Rectal smooth muscle tissue (tissue), 1 donor: ENCODE results near the gene GM2A.

Experiments used
- H3K27ac ChIP-seq: one replicate; pipeline ENCODE4 v1.7.0; 2013; ENCODE audit warnings: low read depth, low read length, inconsistent platforms
- H3K27me3 ChIP-seq: one replicate; pipeline ENCODE4 v1.7.0; 2013; ENCODE audit warnings: low read length; ENCODE audit not compliant: control insufficient read depth, insufficient read depth
- H3K36me3 ChIP-seq: one replicate; pipeline ENCODE4 v1.7.0; 2013; ENCODE audit warnings: low read length; ENCODE audit not compliant: control insufficient read depth, insufficient read depth
- H3K4me1 ChIP-seq: one replicate; pipeline ENCODE4 v1.7.0; 2013; ENCODE audit warnings: low read length; ENCODE audit not compliant: control insufficient read depth, insufficient read depth
- H3K4me3 ChIP-seq: one replicate; pipeline ENCODE4 v1.7.0; 2013; ENCODE audit warnings: low read length
- H3K9ac ChIP-seq: one replicate; pipeline ENCODE4 v1.7.0; 2013; ENCODE audit warnings: low read length

The GM2A gene

DNA sequence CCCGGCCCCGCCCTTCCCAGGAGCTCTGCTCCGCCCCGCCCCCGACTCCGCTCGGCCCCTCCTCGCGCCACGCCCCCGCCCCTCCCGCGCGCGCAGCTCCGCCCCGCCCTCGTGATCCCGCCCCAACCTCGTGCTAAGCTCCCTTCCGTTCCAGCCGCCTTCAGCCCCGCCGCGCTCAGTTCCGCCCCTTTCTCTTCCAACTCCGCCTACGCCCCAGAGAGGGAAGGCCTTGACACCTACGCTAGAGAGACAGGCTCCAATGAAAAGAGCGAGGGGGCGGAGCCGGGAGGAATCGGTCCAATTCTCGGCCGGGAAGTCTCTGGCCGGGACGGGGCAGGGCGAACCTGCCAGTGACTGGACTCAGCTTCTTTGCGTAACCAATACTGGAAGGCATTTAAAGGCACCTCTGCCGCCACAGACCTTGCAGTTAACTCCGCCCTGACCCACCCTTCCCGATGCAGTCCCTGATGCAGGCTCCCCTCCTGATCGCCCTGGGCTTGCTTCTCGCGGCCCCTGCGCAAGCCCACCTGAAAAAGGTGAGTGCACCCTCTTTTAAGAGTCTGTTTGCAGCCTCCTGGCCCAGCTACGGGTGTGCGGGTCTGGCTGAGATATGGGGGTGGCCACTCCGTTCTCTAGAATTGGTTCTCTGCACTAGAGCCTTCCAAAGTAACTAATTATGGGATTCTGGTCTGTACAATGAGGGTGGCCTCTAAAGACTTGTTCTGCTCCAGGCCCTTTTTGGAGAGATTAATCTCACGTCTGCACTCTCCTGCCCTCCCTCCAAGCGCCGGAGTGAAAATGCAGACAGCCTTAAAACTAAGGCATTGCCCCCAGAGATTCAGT is at the start of gene GM2A:
GM2A (plus strand) TSS at position 424 of the 843 bp plus-strand sequence; CDS start at position 456, 32 bp downstream.
- peaks cover 9% of the 10 kb centered on the region for H3K4me1 ChIP-seq
- peak within 1 kb of the TSS; percentile 70 for H3K27ac ChIP-seq
- peak within 1 kb of the TSS; percentile 85 for H3K4me3 ChIP-seq
- H3K27me3 ChIP-seq, result no peaks in the 10 kb centered on the region
- H3K9ac ChIP-seq, result peak within 1 kb of the TSS; percentile 59
- H3K36me3 ChIP-seq, result no peaks in the 10 kb centered on the region

DNA sequence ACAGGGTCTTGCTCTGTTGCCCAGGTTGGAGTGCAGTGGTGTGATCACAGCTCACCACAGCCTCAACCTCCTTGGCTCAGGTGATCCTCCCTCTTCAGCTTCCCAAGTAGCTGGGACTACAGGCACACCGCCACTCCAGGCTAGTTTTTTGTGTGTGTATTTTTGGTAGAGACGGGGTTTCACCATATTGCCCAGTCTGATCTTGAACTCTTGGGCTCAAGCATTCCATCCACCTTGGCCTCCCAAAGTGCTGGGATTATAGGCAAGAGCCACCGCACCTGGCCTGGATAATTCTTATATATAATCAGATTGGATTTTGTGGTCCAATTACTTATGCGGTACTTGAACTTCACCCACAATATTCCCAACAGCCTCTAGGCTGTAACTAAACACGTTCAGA is 48.9 kb upstream of the GM2A start:
- H3K9ac ChIP-seq, result no peak overlapping the region
- no peak overlapping the region for H3K4me3 ChIP-seq
- H3K36me3 ChIP-seq, result peaks cover 3% of the 10 kb centered on the region
- H3K27me3 ChIP-seq, result no peaks in the 10 kb centered on the region
- H3K27ac ChIP-seq, result no peak overlapping the region
- H3K4me1 ChIP-seq, result peaks cover 11% of the 10 kb centered on the region

DNA sequence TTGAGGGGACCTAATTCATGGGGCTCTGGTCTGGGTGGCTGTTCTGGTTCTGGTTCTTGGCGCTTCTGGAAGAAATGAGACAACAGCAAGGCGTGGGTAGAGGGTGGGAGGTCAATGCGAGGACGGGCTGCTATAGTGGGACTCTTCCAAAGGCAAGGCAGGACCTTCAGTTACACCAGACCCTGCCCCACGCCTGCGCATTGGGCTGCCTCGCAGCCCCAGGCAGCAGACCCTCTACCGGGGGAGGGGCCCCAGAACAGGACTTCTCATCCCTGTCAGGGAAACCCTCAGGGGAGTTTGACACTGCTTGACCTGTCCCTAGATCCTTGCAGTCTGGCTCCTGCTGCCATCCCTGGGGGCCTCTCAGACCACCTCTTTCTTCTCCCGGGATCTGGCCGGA is 47.6 kb upstream of the GM2A start:
- Histone ChIP-seq H3K27me3 (no peaks in the 10 kb centered on the region), H3K27ac (no peak overlapping the region), H3K9ac (no peak overlapping the region), H3K4me3 (no peak overlapping the region), H3K4me1 (peaks cover 13% of the 10 kb centered on the region), H3K36me3 (peaks cover 2% of the 10 kb centered on the region)

DNA sequence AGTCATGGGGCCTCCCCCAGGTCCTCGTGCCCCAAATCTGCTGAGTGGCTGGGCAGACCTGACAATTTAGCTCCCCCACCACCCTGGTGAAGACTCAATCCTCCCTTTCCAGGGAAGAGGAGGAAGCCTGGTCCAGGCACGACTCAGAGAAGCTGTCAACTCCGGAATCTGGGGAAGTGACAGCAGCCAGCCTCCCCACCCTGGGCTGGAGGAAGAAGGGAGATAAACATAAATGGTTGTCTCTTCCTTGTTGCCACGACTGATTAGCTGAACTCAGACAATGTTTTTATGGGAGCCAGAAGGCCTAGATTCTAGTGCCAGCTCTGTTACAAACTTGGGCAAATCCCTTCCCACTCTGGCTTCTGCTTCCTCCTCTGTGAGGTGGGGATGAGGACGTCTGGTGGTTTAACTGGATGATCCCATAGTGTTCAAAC is 44.5 kb upstream of the GM2A start:
- peak overlapping the region; percentile 62 for H3K27ac ChIP-seq

DNA sequence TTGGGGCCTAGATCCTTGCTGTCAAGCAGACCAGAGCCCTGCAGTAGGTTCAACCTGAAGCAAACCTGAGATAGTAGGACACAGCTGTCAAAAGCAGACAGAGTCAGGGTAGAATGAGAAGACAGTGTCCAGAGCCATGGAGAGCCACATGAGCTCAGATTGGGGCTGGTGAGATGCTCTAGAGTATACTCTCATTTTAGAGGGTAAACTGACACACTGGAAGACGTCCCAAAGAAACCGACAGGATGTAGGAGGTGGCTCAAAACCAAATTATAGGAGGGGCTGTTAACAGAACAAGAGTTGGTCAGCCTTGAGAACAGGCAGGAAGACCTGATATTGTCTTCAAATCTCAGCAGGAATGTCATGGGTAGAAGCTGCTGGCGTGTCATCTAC is 40.6 kb upstream of the GM2A start:
- Histone ChIP-seq H3K27ac (no peak overlapping the region), H3K27me3 (no peaks in the 10 kb centered on the region), H3K36me3 (no peaks in the 10 kb centered on the region), H3K4me3 (no peak overlapping the region), H3K4me1 (peaks cover 33% of the 10 kb centered on the region), H3K9ac (no peak overlapping the region)

More for the DNA sequence above, 44.5 kb upstream of the GM2A start:
- Histone ChIP-seq H3K9ac (no peak overlapping the region), H3K36me3 (no peaks in the 10 kb centered on the region), H3K27me3 (no peaks in the 10 kb centered on the region), H3K4me3 (peak overlapping the region; percentile 2), H3K4me1 (peaks cover 12% of the 10 kb centered on the region)

DNA sequence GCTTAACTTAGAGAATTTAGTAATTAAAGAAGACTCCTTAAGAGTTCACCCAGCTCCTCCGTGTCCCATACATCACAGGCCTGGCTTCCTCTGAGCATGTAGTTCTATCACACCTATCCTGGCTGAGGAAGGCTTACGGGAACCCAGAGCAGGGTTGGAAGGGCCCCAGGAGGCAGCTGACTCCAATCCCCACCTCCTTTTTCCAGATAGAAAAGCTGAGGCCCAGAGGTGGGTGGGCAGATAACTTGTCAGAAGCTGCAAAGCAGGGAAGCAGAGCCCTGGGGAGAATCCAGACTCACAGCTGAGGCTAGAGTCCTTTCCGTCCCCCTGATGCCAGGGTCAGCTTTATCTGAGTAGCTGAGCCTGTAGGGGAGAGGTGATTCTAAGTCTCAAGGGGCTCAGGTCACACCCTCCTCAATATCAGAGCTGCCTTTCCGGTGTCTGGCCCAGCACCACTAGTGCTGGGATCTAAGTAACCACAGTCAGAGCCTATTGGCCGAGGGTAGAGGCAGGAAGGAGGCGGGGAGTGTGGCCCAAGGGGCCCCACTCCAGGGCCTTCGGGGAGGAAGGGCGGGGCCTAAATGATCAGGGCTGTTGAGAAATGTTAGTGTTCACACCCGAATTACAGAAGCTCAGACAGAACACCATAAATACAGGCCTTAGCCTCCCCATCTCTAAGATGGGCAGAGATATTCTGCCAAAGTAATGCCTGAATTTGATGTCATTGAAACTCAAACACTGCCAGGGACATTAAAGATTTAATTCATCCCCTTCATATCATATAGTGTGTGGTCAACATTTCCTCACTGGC is 39.0 kb upstream of the GM2A start:
- H3K27me3 ChIP-seq, result no peaks in the 10 kb centered on the region
- no peak overlapping the region for H3K9ac ChIP-seq
- H3K27ac ChIP-seq, result peak overlapping the region; percentile 62
- H3K4me3 ChIP-seq, result peak overlapping the region; percentile 35
- H3K36me3 ChIP-seq, result no peaks in the 10 kb centered on the region
- peaks cover 32% of the 10 kb centered on the region for H3K4me1 ChIP-seq

DNA sequence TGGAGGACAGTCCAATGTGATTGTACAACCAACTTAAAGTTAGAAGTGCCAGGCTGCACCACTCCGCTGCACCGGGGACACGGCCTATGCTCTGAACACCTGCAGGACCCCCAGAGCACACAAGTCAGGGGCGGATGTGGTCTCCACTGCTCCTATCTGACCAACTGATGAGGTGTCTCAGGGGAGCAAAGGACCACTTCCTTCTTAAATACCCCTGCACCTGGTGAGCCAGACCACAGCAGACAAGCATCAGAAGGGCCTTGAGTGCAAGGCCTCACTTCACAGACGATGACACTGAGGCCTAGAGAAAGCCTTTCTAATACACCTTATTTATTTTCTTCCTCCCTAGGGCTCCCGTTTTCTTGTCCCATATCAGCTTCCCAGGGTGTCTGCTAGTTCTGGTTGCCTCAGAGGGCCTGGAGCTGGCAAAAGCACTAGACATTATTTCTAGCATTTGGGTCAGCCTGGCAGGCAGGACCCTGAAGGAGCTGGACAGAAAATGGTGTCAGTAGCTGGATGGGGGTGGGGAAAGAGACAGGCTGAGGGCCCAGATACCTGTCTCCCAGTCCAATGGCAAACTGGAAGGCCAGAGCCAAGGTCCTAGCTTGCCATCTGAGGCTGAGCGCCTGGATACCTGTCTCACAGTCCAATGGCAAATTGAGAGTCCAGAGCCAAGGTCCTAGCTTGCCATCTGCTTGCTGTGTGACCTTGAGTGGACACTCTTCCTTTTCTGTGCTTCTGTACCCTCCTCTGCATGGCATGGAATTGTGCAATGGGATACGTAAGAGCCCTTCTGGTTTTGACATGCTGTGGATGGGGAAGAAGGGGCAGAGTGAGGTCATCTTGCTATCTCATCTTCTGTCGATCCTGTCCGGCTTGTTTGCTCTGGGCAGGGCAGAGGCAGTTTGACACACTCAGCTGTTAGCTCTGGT is 38.1 kb upstream of the GM2A start:
- H3K36me3 ChIP-seq, result no peaks in the 10 kb centered on the region
- H3K4me3 ChIP-seq, result peak overlapping the region; percentile 9
- H3K27me3 ChIP-seq, result no peaks in the 10 kb centered on the region
- peaks cover 30% of the 10 kb centered on the region for H3K4me1 ChIP-seq
- no peak overlapping the region for H3K9ac ChIP-seq
- H3K27ac ChIP-seq, result peak overlapping the region; percentile 62

DNA sequence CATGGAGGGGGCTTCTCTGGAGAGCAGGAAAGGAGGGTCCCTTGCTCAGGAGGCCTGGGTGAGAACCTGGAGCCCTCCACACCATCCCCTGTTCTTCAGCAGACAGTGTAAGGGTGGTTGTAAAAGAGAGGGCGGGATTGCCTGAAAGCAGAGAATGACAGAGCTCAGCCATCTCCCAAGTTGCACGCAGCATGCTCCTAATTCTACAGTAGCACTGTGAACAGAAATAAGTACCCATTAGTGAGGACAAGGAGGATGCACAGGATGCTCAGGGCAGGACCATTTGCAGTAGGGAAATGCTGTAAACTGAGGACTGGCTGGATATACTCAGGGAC is 37.5 kb upstream of the GM2A start:
- peaks cover 31% of the 10 kb centered on the region for H3K4me1 ChIP-seq
- H3K27me3 ChIP-seq, result no peaks in the 10 kb centered on the region
- H3K4me3 ChIP-seq, result no peak overlapping the region
- H3K36me3 ChIP-seq, result no peaks in the 10 kb centered on the region
- H3K9ac ChIP-seq, result no peak overlapping the region
- H3K27ac ChIP-seq, result peak overlapping the region; percentile 16

DNA sequence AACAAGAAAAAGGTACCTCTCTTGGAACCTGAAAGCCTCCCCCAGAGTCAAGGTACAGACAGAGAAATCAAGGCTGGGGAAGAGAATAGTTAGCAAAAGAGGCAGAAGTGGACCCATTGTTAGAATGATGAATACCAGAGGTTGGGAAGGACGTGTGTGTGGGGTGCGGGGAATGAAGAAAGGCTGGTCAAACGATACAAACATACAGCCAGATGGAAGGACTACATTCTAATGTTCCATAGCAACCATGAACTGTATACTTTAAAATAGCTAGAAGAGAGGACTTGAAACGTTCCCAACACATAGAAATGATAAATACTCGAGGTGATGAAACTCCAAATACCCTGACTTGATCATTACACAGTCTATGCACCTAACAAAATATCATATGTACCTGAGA is 36.2 kb upstream of the GM2A start:
- Histone ChIP-seq H3K36me3 (no peaks in the 10 kb centered on the region), H3K27me3 (no peaks in the 10 kb centered on the region), H3K27ac (peak overlapping the region; percentile 68), H3K4me1 (peaks cover 40% of the 10 kb centered on the region), H3K4me3 (no peak overlapping the region), H3K9ac (no peak overlapping the region)

DNA sequence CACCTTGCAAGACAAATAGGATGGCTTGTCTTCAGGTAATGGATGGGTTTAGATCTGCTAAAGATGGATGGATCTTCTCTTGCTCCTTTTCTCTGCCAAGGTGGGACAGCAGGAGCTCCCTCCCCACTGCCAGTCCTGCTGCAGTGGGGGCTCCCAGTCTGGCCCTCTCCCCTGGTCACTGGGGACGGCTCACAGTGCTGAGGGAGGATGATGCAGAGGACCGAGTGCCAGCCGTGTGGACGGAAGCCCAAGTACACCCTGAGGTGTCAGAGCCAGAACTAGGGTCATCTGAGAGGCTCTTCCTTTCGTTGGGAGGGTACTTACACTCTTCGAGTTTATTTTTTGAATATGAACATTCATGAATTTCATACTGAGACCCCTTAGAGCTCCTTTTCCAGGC is 34.8 kb upstream of the GM2A start:
- Histone ChIP-seq H3K27me3 (no peaks in the 10 kb centered on the region), H3K4me1 (peaks cover 44% of the 10 kb centered on the region), H3K27ac (peak overlapping the region; percentile 38), H3K9ac (no peak overlapping the region), H3K4me3 (no peak overlapping the region), H3K36me3 (no peaks in the 10 kb centered on the region)

DNA sequence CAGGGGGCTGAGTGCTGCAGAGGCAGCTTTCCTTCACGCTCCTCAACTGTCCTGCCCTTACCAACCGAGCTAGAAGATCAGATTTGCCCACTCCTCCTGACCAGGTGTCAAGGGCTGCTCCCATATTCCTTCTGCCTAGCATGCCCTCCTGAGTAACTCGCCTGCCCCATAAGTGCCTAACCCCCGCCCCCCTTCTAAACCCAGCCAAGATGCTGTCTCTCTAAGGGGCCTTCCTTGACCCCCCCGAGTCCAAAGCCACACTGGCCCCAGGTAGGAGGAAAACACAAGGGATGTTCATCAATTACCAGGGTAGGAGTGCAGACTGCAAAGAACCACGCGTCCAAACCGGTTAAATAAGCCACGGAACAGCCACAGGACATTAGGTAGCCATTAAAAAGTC is 33.8 kb upstream of the GM2A start:
- no peaks in the 10 kb centered on the region for H3K27me3 ChIP-seq
- H3K27ac ChIP-seq, result peak overlapping the region; percentile 7
- peaks cover 38% of the 10 kb centered on the region for H3K4me1 ChIP-seq
- no peak overlapping the region for H3K9ac ChIP-seq
- H3K4me3 ChIP-seq, result no peak overlapping the region
- H3K36me3 ChIP-seq, result no peaks in the 10 kb centered on the region

DNA sequence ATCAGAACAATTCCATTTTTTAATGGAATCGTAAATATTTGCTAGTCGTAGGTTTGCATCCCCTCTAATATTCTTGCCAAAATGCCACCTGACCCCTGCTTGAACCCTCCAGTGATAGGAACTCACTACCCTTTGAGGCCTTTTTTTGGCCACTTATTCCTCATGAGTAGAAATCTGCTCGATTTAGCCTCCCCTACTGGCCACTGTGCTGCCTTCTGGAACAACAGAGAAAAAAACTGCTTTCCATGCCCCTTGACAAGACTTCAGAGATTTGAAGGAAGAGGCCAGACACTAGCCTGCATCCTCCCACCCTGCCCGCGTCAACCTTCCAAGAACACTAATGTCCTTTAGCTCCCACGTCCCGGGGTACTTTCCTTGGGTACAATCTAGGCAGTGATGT is 33.2 kb upstream of the GM2A start:
- Histone ChIP-seq H3K27me3 (no peaks in the 10 kb centered on the region), H3K4me3 (no peak overlapping the region), H3K36me3 (no peaks in the 10 kb centered on the region), H3K27ac (peak overlapping the region; percentile 89), H3K9ac (no peak overlapping the region), H3K4me1 (peaks cover 36% of the 10 kb centered on the region)
